ENCODE data around the gene AQP6.

AQP6 gene

GRCh38 chr12:49965836-49966235, 6.9 kb upstream of the AQP6 start:
- TF ChIP-seq FOXP2 (optimal IDR thresholded peaks at IDR 0.05; ENCODE audit: borderline replicate concordance, extremely low read depth, extremely low read length, insufficient read depth) (no peak), POLR2AphosphoS5 (IDR thresholded peaks at IDR 0.05; ENCODE audit: low read depth, low read length) (no peak), REST (IDR thresholded peaks at IDR 0.05; ENCODE audit: insufficient read depth in 1 of 2, low read depth in 2 of 2, low read length in 2 of 2) (no peak), SIN3A (IDR thresholded peaks at IDR 0.05; ENCODE audit: borderline replicate concordance, insufficient read depth, low read length) (no peak)

- no peak for TF ChIP-seq POLR2AphosphoS5 (IDR thresholded peaks at IDR 0.05; ENCODE audit: low read depth, low read length)
- TF ChIP-seq SIN3A (IDR thresholded peaks at IDR 0.05; ENCODE audit: borderline replicate concordance, insufficient read depth, low read length) = no peak
- no peak for TF ChIP-seq TAF1 (IDR thresholded peaks at IDR 0.05; ENCODE audit: borderline replicate concordance, insufficient read depth, low read length)
- no peak for TF ChIP-seq FOXP2 (optimal IDR thresholded peaks at IDR 0.05; ENCODE audit: borderline replicate concordance, extremely low read depth, extremely low read length, insufficient read depth)
- TF ChIP-seq REST (IDR thresholded peaks at IDR 0.05; ENCODE audit: insufficient read depth in 1 of 2, low read depth in 2 of 2, low read length in 2 of 2) = no peak
Observed at GRCh38 chr12:49966511-49967041, 6.2 kb upstream of the AQP6 start.

GRCh38 chr12:49967042-49967776, 5.5 kb upstream of the AQP6 start:
- peak in 1 of 2 experiments; percentile 47; a peak in 1 of 4 replicates for TF ChIP-seq REST (IDR thresholded peaks at IDR 0.05; ENCODE audit: insufficient read depth in 1 of 2, low read depth in 2 of 2, low read length in 2 of 2)
- no peak for TF ChIP-seq SIN3A (IDR thresholded peaks at IDR 0.05; ENCODE audit: borderline replicate concordance, insufficient read depth, low read length)
- TF ChIP-seq FOXP2 (optimal IDR thresholded peaks at IDR 0.05; ENCODE audit: borderline replicate concordance, extremely low read depth, extremely low read length, insufficient read depth) = no peak

- TF ChIP-seq TAF1 (IDR thresholded peaks at IDR 0.05; ENCODE audit: borderline replicate concordance, insufficient read depth, low read length) = no peak
- no peak for TF ChIP-seq SIN3A (IDR thresholded peaks at IDR 0.05; ENCODE audit: borderline replicate concordance, insufficient read depth, low read length)
- no peak for TF ChIP-seq REST (IDR thresholded peaks at IDR 0.05; ENCODE audit: insufficient read depth in 1 of 2, low read depth in 2 of 2, low read length in 2 of 2)
- no peak for TF ChIP-seq FOXP2 (optimal IDR thresholded peaks at IDR 0.05; ENCODE audit: borderline replicate concordance, extremely low read depth, extremely low read length, insufficient read depth)
- TF ChIP-seq POLR2AphosphoS5 (IDR thresholded peaks at IDR 0.05; ENCODE audit: low read depth, low read length) = no peak
Observed at GRCh38 chr12:49967777-49968250, 4.9 kb upstream of the AQP6 start.
